Loucy (cell line): ENCODE data around the gene LRIG1.

Experiments used
- H2AFZ ChIP-seq: fragments of 200-600 bp; sonication (generic); 2 replicates; pipeline ENCODE4 v1.6.0; 2016; ENCODE audit warnings: antibody characterized with exemption, mild to moderate bottlenecking, low read length, moderate library complexity
- H3F3A ChIP-seq: fragments of 200-600 bp; 2 replicates; pipeline ENCODE4 v1.6.0; 2016; ENCODE audit warnings: antibody characterized with exemption, low read depth, mild to moderate bottlenecking
- H3K27me3 ChIP-seq: fragments of 200-600 bp; sonication (generic); 2 replicates; pipeline ENCODE4 v1.6.1; 2014; ENCODE audit warnings: low read length, mild to moderate bottlenecking; ENCODE audit not compliant: insufficient read depth, poor library complexity, severe bottlenecking
- H3K36me3 ChIP-seq: fragments of 200-600 bp; sonication (generic); 2 replicates; pipeline ENCODE4 v1.6.1; 2016; ENCODE audit warnings: low read length; ENCODE audit not compliant: insufficient read depth
- H3K4me1 ChIP-seq: fragments of 200-600 bp; sonication (generic); 2 replicates; pipeline ENCODE4 v1.5.1; 2014; ENCODE audit warnings: low read length, mild to moderate bottlenecking; ENCODE audit not compliant: insufficient read depth, poor library complexity, severe bottlenecking
- H3K4me2 ChIP-seq: fragments of 200-600 bp; sonication (generic); 2 replicates; pipeline ENCODE4 v1.6.0; 2014; ENCODE audit warnings: antibody characterized with exemption, low read length, low read depth, mild to moderate bottlenecking; ENCODE audit not compliant: poor library complexity, severe bottlenecking
- H3K4me3 ChIP-seq: fragments of 200-600 bp; sonication (generic); 2 replicates; pipeline ENCODE4 v1.5.1; 2014; ENCODE audit warnings: low read length, mild to moderate bottlenecking, mixed read lengths; ENCODE audit not compliant: poor library complexity, severe bottlenecking
- H3K79me2 ChIP-seq: fragments of 200-600 bp; sonication (generic); 2 replicates; pipeline ENCODE4 v1.6.1; 2014; ENCODE audit warnings: low read length; ENCODE audit not compliant: insufficient read depth
- H3K9ac ChIP-seq: fragments of 200-600 bp; sonication (generic); 2 replicates; pipeline ENCODE4 v1.6.0; 2014; ENCODE audit warnings: mild to moderate bottlenecking, low read depth, low read length, moderate library complexity; ENCODE audit not compliant: poor library complexity, severe bottlenecking
- H3K9me2 ChIP-seq: fragments of 200-600 bp; sonication (generic); replicated peaks from 2 replicates; pipeline ENCODE4 v1.6.1; 2016; ENCODE audit warnings: low read depth, low read length, mixed read lengths
- H3K9me3 ChIP-seq: fragments of 200-600 bp; sonication (generic); 2 replicates; pipeline ENCODE4 v1.6.1; 2014; ENCODE audit warnings: mild to moderate bottlenecking, antibody characterized with exemption, low read length, low read depth; ENCODE audit not compliant: insufficient read depth
- H4K20me1 ChIP-seq: fragments of 200-600 bp; sonication (generic); 2 replicates; pipeline ENCODE4 v1.6.0; 2014; ENCODE audit warnings: antibody characterized with exemption, low read length, mild to moderate bottlenecking; ENCODE audit not compliant: insufficient read depth, poor library complexity, severe bottlenecking
- EZH2phosphoT487 ChIP-seq: fragments of 200-600 bp; IDR thresholded peaks from 2 replicates; pipeline ENCODE4 v1.6.1; 2018; ENCODE audit warnings: antibody characterized with exemption, mild to moderate bottlenecking, moderate library complexity, borderline replicate concordance
- TF ChIP-seq, protein P1 (sequence below): fragments of 200-600 bp; sonication (generic); conservative IDR thresholded peaks from 2 replicates; pipeline ENCODE4 v1.5.1; 2014; ENCODE audit warnings: mild to moderate bottlenecking, antibody characterized with exemption, low read length

Gene LRIG1

DNA sequence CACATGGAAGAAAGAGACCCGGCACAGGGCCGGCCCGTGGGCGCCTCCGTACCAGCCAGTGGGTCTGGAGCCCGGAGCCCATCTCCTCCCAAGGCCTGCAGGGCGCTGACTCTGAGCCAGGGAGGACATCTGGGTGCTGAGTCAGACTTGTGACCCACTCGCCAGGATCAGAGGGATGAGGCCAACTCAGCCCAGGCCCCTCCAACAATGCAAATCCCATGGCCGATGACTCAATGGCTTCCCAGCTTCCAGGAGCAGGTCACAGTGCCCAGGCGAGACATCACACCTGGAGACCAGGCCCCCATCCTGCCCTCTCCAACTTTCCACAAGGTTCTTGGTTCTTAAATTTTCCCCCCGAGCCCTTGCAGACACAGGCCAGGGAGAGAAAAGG lies 95.1 kb downstream of the LRIG1 start:
- Histone ChIP-seq H3F3A (no peaks in the 10 kb centered on the region), H3K27me3 (no peaks in the 10 kb centered on the region), H2AFZ (no peak overlapping the region), H3K4me2 (no peak overlapping the region), H3K79me2 (peaks cover 7% of the 10 kb centered on the region; the same call in 1 of the 2 replicates), H3K36me3 (peaks cover 88% of the 10 kb centered on the region; the same call in 1 of the 2 replicates), H3K4me3 (no peak overlapping the region), H4K20me1 (peaks cover 6% of the 10 kb centered on the region), H3K9me3 (no peaks in the 10 kb centered on the region), H3K9me2 (no peaks in the 10 kb centered on the region), H3K4me1 (peaks cover 11% of the 10 kb centered on the region), H3K9ac (no peak overlapping the region)
- TF ChIP-seq EZH2phosphoT487: no peak
- TF ChIP-seq, protein P1, sequence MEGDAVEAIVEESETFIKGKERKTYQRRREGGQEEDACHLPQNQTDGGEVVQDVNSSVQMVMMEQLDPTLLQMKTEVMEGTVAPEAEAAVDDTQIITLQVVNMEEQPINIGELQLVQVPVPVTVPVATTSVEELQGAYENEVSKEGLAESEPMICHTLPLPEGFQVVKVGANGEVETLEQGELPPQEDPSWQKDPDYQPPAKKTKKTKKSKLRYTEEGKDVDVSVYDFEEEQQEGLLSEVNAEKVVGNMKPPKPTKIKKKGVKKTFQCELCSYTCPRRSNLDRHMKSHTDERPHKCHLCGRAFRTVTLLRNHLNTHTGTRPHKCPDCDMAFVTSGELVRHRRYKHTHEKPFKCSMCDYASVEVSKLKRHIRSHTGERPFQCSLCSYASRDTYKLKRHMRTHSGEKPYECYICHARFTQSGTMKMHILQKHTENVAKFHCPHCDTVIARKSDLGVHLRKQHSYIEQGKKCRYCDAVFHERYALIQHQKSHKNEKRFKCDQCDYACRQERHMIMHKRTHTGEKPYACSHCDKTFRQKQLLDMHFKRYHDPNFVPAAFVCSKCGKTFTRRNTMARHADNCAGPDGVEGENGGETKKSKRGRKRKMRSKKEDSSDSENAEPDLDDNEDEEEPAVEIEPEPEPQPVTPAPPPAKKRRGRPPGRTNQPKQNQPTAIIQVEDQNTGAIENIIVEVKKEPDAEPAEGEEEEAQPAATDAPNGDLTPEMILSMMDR: no peak

DNA sequence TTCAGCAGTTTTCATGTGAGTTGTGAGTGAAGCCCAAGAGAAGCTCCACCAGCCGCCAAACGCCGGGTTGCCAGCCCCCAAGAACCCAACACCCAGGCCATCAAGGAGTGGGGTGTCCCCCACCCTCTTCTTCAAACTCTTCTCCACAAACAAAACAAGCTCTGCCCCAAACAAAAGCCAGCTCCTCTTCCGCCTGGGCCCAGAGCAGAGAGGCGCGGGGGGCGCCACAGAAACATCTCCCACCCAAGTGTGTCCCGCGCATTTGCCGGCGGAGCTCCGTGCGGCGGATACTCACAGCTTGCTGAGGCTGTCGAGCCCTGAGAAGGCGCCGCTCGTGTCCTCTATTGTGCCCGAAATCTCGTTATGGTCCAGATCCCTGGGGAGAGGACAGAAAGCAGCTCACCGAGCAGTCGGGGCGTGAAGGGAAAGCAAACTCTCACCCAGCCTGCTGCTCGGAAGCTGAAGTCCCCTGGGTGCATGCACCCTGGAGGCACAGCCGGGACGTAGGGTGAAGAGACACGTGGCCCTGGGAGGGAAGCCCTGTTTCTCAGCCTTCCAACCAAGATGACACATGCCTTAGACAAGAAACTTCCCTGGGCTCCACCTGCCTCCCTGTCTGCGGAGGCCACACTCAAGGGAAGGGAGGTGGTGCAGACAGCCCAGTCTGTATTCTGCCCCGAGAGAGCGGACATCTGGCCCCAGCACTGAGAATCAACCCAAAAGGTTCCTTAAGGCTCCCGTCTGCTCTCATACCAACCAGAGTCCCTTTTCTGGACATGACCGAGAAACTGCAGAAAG lies 95.7 kb downstream of the LRIG1 start:
- no peak for TF ChIP-seq EZH2phosphoT487
- TF ChIP-seq, protein P1: no peak
- peaks cover 16% of the 10 kb centered on the region for H3K4me1 ChIP-seq
- no peaks in the 10 kb centered on the region for H3K9me2 ChIP-seq
- H3F3A ChIP-seq: no peaks in the 10 kb centered on the region
- no peak overlapping the region for H2AFZ ChIP-seq
- H3K27me3 ChIP-seq: no peaks in the 10 kb centered on the region
- peaks cover 6% of the 10 kb centered on the region for H4K20me1 ChIP-seq
- H3K36me3 ChIP-seq: peaks cover 82% of the 10 kb centered on the region; the same call in 1 of the 2 replicates
- H3K4me3 ChIP-seq: no peak overlapping the region
- no peaks in the 10 kb centered on the region for H3K9me3 ChIP-seq
- H3K79me2 ChIP-seq: peaks cover 7% of the 10 kb centered on the region; the same call in 1 of the 2 replicates
- no peak overlapping the region for H3K9ac ChIP-seq
- no peak overlapping the region for H3K4me2 ChIP-seq

DNA sequence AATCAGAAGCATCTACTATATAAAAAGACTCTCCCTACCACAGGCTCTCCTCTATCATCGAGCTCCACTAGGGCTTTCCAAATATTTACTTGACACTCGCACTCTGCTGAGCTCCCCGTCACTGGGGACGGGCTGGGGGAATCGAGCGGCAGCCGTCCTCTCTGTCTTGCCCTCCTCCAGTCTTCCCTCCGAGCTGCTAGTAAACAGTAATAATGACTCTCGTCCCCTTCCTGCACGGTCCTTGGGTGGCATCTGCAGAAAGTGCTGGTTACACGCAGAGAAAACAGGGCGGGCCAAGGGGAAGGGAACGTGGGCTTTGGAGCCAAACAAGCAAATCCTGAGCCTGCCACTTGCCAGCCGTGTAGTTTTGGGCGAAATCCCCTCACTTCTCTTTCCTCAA lies 96.6 kb downstream of the LRIG1 start:
- no peak overlapping the region for H2AFZ ChIP-seq
- no peaks in the 10 kb centered on the region for H3K9me3 ChIP-seq
- H3K4me3 ChIP-seq: no peak overlapping the region
- TF ChIP-seq EZH2phosphoT487: no peak
- TF ChIP-seq, protein P1: no peak
- H4K20me1 ChIP-seq: peaks cover 6% of the 10 kb centered on the region
- no peak overlapping the region for H3K4me2 ChIP-seq
- H3K27me3 ChIP-seq: no peaks in the 10 kb centered on the region
- no peak overlapping the region for H3K9ac ChIP-seq
- peaks cover 11% of the 10 kb centered on the region; the same call in 1 of the 2 replicates for H3K79me2 ChIP-seq
- H3K4me1 ChIP-seq: peaks cover 18% of the 10 kb centered on the region
- H3K36me3 ChIP-seq: peaks cover 80% of the 10 kb centered on the region; the same call in 1 of the 2 replicates
- H3F3A ChIP-seq: no peaks in the 10 kb centered on the region
- H3K9me2 ChIP-seq: no peaks in the 10 kb centered on the region
